H1 (cell line): ENCODE measurements around the gene C2orf81. TPM values are rescaled to one million over a fixed set of nuclear protein-coding genes. Genes with fewer than 3 reads are reported as not detected.

Experiments used
- CTCF ChIA-PET: fragments of 300-600 bp; sonication (Branson Sonifier 250); formaldehyde crosslinking; loops from one replicate; lab custom pipeline; 2021; ENCODE audit not compliant: partially characterized antibody; lab: Charles Lee
- POLR2A ChIA-PET: fragments of 300-600 bp; sonication (Branson Sonifier 250); formaldehyde crosslinking; loops from one replicate; lab custom pipeline; 2021; ENCODE audit warnings: inconsistent platforms; ENCODE audit not compliant: partially characterized antibody; lab: Charles Lee
- DNase-seq, 2 experiments: peaks; one replicate each; pipeline versions ENCODE4 v3.0.0 to v3.0.0-alpha.2; 2010 to 2022; ENCODE audit warnings: low spot score in 2 of 2, low read depth in 1 of 2, mixed read lengths in 1 of 2
- FAIRE-seq: peaks from 2 replicates; lab custom pipeline; 2011; peaks lifted over from hg19 to GRCh38; lab: Jason Lieb, UNC
- H2AFZ ChIP-seq: 2 replicates; pipeline ENCODE4 v1.8.1; 2012; ENCODE audit warnings: low read length, inconsistent platforms
- H2AK5ac ChIP-seq: 2 replicates; pipeline ENCODE4 v1.6.1; 2013; ENCODE audit warnings: low read depth, low read length
- H2BK120ac ChIP-seq: replicated peaks from 2 replicates; pipeline ENCODE3; 2013; ENCODE audit warnings: low read depth, low read length, inconsistent platforms
- H2BK12ac ChIP-seq: 2 replicates; pipeline ENCODE4 v1.6.1; 2013; ENCODE audit warnings: low read depth, low read length
- H2BK15ac ChIP-seq: 2 replicates; pipeline ENCODE4 v1.6.1; 2013; ENCODE audit warnings: low read length
- H2BK20ac ChIP-seq: 2 replicates; pipeline ENCODE4 v1.6.1; 2013; ENCODE audit warnings: low read length
- H2BK5ac ChIP-seq: 2 replicates; pipeline ENCODE4 v1.6.1; 2013; ENCODE audit warnings: low read depth, low read length
- H3K14ac ChIP-seq: 2 replicates; pipeline ENCODE4 v1.6.1; 2013; ENCODE audit warnings: inconsistent platforms; ENCODE audit not compliant: insufficient read length
- H3K18ac ChIP-seq: 2 replicates; pipeline ENCODE4 v1.6.1; 2013; ENCODE audit warnings: low read length; ENCODE audit errors: extremely low read depth
- H3K23ac ChIP-seq: 2 replicates; pipeline ENCODE4 v1.6.1; 2013; ENCODE audit warnings: inconsistent platforms; ENCODE audit not compliant: insufficient read length
- H3K23me2 ChIP-seq: 2 replicates; pipeline ENCODE4 v1.6.1; 2013; ENCODE audit warnings: low read depth, low read length
- H3K27ac ChIP-seq: 2 replicates; pipeline ENCODE4 v1.6.1; 2011; ENCODE audit warnings: low read depth, low read length, inconsistent platforms
- H3K27me3 ChIP-seq, 4 experiments: replicated peaks in 1 of 4; 1 replicate in 1 of 4; 2 replicates in 3 of 4; pipeline versions ENCODE4 v1.6.1 to v1.8.1; 2011 to 2013; ENCODE audit warnings: low read length in 3 of 4, mild to moderate bottlenecking in 3 of 4, inconsistent platforms in 2 of 4, mixed read lengths in 2 of 4, moderate library complexity in 1 of 4; ENCODE audit not compliant: control insufficient read depth in 3 of 4, insufficient read depth in 3 of 4; ENCODE audit errors: extremely low read depth in 1 of 4
- H3K36me3 ChIP-seq, 4 experiments: 2 replicates each; pipeline versions ENCODE4 v1.6.1 to v1.8.1; 2011 to 2013; ENCODE audit warnings: mild to moderate bottlenecking in 4 of 4, low read length in 3 of 4, moderate library complexity in 2 of 4, control low read depth in 1 of 4, inconsistent platforms in 1 of 4; ENCODE audit not compliant: insufficient read depth in 4 of 4, control insufficient read depth in 2 of 4
- H3K4ac ChIP-seq: replicated peaks from 2 replicates; pipeline ENCODE3; 2013; ENCODE audit warnings: low read length, low read depth, mixed read lengths, inconsistent platforms; ENCODE audit not compliant: insufficient read length
- H3K4me1 ChIP-seq, 4 experiments: replicated peaks in 1 of 4; 1 replicate in 1 of 4; 2 replicates in 3 of 4; pipeline versions ENCODE4 v1.6.1 to v1.8.1; 2011 to 2013; ENCODE audit warnings: low read length in 3 of 4, inconsistent platforms in 2 of 4, mixed read lengths in 1 of 4; ENCODE audit not compliant: insufficient read depth in 4 of 4, control insufficient read depth in 3 of 4
- H3K4me2 ChIP-seq, 2 experiments: 2 replicates each; pipeline versions ENCODE4 v1.6.1 to v1.8.1; 2011 to 2013; ENCODE audit warnings: low read depth in 2 of 2, low read length in 2 of 2, control low read depth in 1 of 2, inconsistent platforms in 1 of 2, mild to moderate bottlenecking in 1 of 2; ENCODE audit not compliant: insufficient read depth in 1 of 2
- H3K4me3 ChIP-seq, 4 experiments: fragments of 200-600, 300-600 bp in 1 of 4; sonication (generic), shearing (Covaris generic), sonication (Bioruptor Twin) in 1 of 4; 2 replicates each; pipeline versions ENCODE4 v1.5.1 to v1.8.1; 2011 to 2016; ENCODE audit warnings: low read length in 4 of 4, low read depth in 3 of 4, control low read depth in 2 of 4, inconsistent platforms in 2 of 4, mild to moderate bottlenecking in 2 of 4, mixed read lengths in 1 of 4, moderate library complexity in 1 of 4; ENCODE audit not compliant: insufficient read depth in 2 of 4; ENCODE audit errors: extremely low read depth in 1 of 4
- H3K56ac ChIP-seq: replicated peaks from 2 replicates; pipeline ENCODE3; 2013; ENCODE audit warnings: low read depth, mild to moderate bottlenecking, mixed read lengths, low read length, inconsistent platforms; ENCODE audit not compliant: insufficient read length
- H3K79me1 ChIP-seq: 2 replicates; pipeline ENCODE4 v1.6.1; 2013; ENCODE audit warnings: low read depth, low read length, control low read depth
- H3K79me2 ChIP-seq, 2 experiments: 2 replicates each; pipeline versions ENCODE4 v1.6.1 to v1.8.1; 2012 to 2013; ENCODE audit warnings: low read length in 2 of 2, mild to moderate bottlenecking in 2 of 2, inconsistent platforms in 1 of 2; ENCODE audit not compliant: insufficient read depth in 2 of 2, control insufficient read depth in 1 of 2
- H3K9ac ChIP-seq, 4 experiments: replicated peaks in 1 of 4; 1 replicate in 1 of 4; 2 replicates in 3 of 4; pipeline versions ENCODE4 v1.6.1 to v1.8.1; 2011 to 2013; ENCODE audit warnings: low read depth in 3 of 4, low read length in 3 of 4, control low read depth in 2 of 4, mild to moderate bottlenecking in 2 of 4, moderate library complexity in 2 of 4, inconsistent platforms in 1 of 4; ENCODE audit errors: extremely low read depth in 1 of 4
- H3K9me3 ChIP-seq, 2 experiments: 2 replicates each; pipeline versions ENCODE4 v1.6.1 to v1.8.1; 2012 to 2013; ENCODE audit warnings: mild to moderate bottlenecking in 2 of 2, moderate library complexity in 2 of 2, control low read depth in 1 of 2, inconsistent platforms in 1 of 2, low read depth in 1 of 2, low read length in 1 of 2, mixed read lengths in 1 of 2; ENCODE audit not compliant: insufficient read depth in 2 of 2
- H4K20me1 ChIP-seq, 2 experiments: replicated peaks in 1 of 2; 2 replicates each; pipeline versions ENCODE3 to v1.8.1; 2011 to 2013; ENCODE audit warnings: inconsistent platforms in 2 of 2, low read length in 2 of 2, mild to moderate bottlenecking in 1 of 2; ENCODE audit not compliant: insufficient read depth in 2 of 2, control insufficient read depth in 1 of 2
- H4K5ac ChIP-seq: 2 replicates; pipeline ENCODE4 v1.6.1; 2013; ENCODE audit warnings: low read length, low read depth, mixed read lengths, inconsistent platforms; ENCODE audit not compliant: insufficient read length
- H4K8ac ChIP-seq: 2 replicates; pipeline ENCODE4 v1.8.0; 2013; ENCODE audit warnings: mild to moderate bottlenecking, moderate library complexity, low read length, inconsistent platforms; ENCODE audit not compliant: insufficient read depth; ENCODE audit errors: extremely low read depth
- H4K91ac ChIP-seq: replicated peaks from 2 replicates; pipeline ENCODE3; 2013; ENCODE audit warnings: low read length, mixed read lengths, inconsistent platforms; ENCODE audit not compliant: insufficient read length
- ATF3 ChIP-seq: IDR thresholded peaks from 2 replicates; pipeline ENCODE4 v1.6.1; 2011; ENCODE audit warnings: low read depth, mild to moderate bottlenecking, low read length; ENCODE audit not compliant: insufficient read depth
- CBX5 ChIP-seq: fragments of 300-800, 300-1000 bp; sonication (generic); IDR thresholded peaks from 2 replicates; pipeline ENCODE4 v1.7.1; 2016; ENCODE audit warnings: antibody characterized with exemption, low read length, low read depth
- CBX8 ChIP-seq: fragments of 300-800, 300-1000 bp; sonication (generic); IDR thresholded peaks from 2 replicates; pipeline ENCODE4 v1.7.1; 2016; ENCODE audit warnings: low read depth, low read length, borderline replicate concordance
- MAX ChIP-seq: IDR thresholded peaks from 2 replicates; pipeline ENCODE4 v1.6.1; 2012; ENCODE audit warnings: inconsistent platforms
- RAD21 ChIP-seq, 2 experiments: IDR thresholded peaks in 1 of 2; conservative IDR thresholded peaks in 1 of 2; 2 replicates each; pipeline ENCODE4 v1.6.1; 2011; ENCODE audit warnings: low read depth in 2 of 2, low read length in 2 of 2, improper control_type of control experiment in 1 of 2, inconsistent platforms in 1 of 2, mild to moderate bottlenecking in 1 of 2, moderate library complexity in 1 of 2
- RBBP5 ChIP-seq: IDR thresholded peaks from 2 replicates; pipeline ENCODE4 v1.7.1; 2012; ENCODE audit warnings: low read depth, mild to moderate bottlenecking, inconsistent platforms, low read length, moderate library complexity, borderline replicate concordance
- RNF2 ChIP-seq: fragments of 200-900, 300-1000 bp; sonication (generic); IDR thresholded peaks from 2 replicates; pipeline ENCODE4 v1.7.1; 2016; ENCODE audit warnings: borderline replicate concordance, low read depth, mild to moderate bottlenecking, antibody characterized with exemption, low read length; ENCODE audit not compliant: poor library complexity, severe bottlenecking; ENCODE audit errors: missing control alignments
- SAP30 ChIP-seq: fragments of 300-600 bp; sonication (generic); IDR thresholded peaks from 2 replicates; pipeline ENCODE4 v1.7.1; 2012; ENCODE audit warnings: low read length, moderate library complexity, mild to moderate bottlenecking, inconsistent platforms; ENCODE audit not compliant: insufficient read depth, insufficient replicate concordance
- SIX5 ChIP-seq: IDR thresholded peaks from 2 replicates; pipeline ENCODE4 v1.6.1; 2011; ENCODE audit warnings: mild to moderate bottlenecking, low read depth, low read length
- SP1 ChIP-seq: IDR thresholded peaks from 2 replicates; pipeline ENCODE4 v1.6.1; 2011; ENCODE audit warnings: low read depth, low read length
- SP4 ChIP-seq: IDR thresholded peaks from 2 replicates; pipeline ENCODE4 v1.6.1; 2012; ENCODE audit warnings: low read length, inconsistent platforms
- TEAD4 ChIP-seq: IDR thresholded peaks from 2 replicates; pipeline ENCODE4 v1.6.1; 2012; ENCODE audit warnings: low read depth, low read length, inconsistent platforms, mixed read lengths
- WGBS, 2 experiments: shearing (Covaris generic) in 1 of 2; methylation state at CpG; one replicate each; pipeline versions ENCODE4 v1.1.6 to v1.1.7; 2013 to 2015; ENCODE audit warnings: low lambda C conversion rate in 2 of 2, mixed read lengths in 2 of 2, inconsistent platforms in 1 of 2, low coverage in 1 of 2, missing lambda C conversion rate in 1 of 2; ENCODE audit not compliant: insufficient replicate concordance in 2 of 2, insufficient coverage in 1 of 2, insufficient read length in 1 of 2; ENCODE audit errors: extremely low coverage in 1 of 2, missing lambda C conversion rate in 1 of 2; 5-methylcytosine and 5-hydroxymethylcytosine counted together
- polyA plus RNA-seq, 7 experiments: library from polyadenylated mRNA; depleted of rRNA in 3 of 7; stranded (reverse) in 5 of 7; unstranded in 2 of 7; fragments of >200 nt in 5 of 7; fragments of 200-250 nt in 2 of 7; gene quantifications; 1 replicate in 5 of 7; 2 replicates in 1 of 7; 4 replicates in 1 of 7; pipeline versions ENCODE4 v1.2.1 to v1.2.3, GENCODE V29; 2011 to 2013; ENCODE audit warnings: missing spikeins in 2 of 7, mixed read lengths in 2 of 7
- total RNA-seq: library from RNA; stranded (reverse); fragmentation: NEBNext Ultra II Directional; extraction: Animal tissue kit (Norgen Biotek cat#: 25700); gene quantifications from 2 replicates; pipeline ENCODE4 v1.2.1, GENCODE V29; 2021

Gene C2orf81
- total and polyA plus RNA-seq, 2 of the 8 experiments (the other 6 are each of a cell fraction or from before 2014, with no cell fraction given), result 1.6 to 3.3 TPM

GRCh38 chr2:74428675-74429074 is 7.3 kb upstream of the C2orf81 start:
- Histone ChIP-seq H3K36me3 (peaks cover 20 to 78% (median 58%) of the 10 kb centered on the region in 4 experiments), H3K4ac (no peak overlapping the region), H3K4me1 (0 out of 7 replicates have a peak, but pooled peaks cover 0 to 2% (median 0%) of the 10 kb centered on the region in 4 experiments), H3K27me3 (no peaks in the 10 kb centered on the region), H3K4me2 (no peak overlapping the region), H3K9ac (no peak overlapping the region), H2AK5ac (no peak overlapping the region), H3K79me2 (peaks cover 0 to under 1% of the 10 kb centered on the region in 2 experiments; a peak in 1 of 4 replicates), H3K56ac (no peak overlapping the region), H2BK5ac (no peak overlapping the region), H3K18ac (no peak overlapping the region), H2AFZ (no peak overlapping the region), H3K23ac (no peak overlapping the region), H2BK15ac (no peak overlapping the region), H3K23me2 (no peaks in the 10 kb centered on the region), H3K27ac (no peak overlapping the region), H4K5ac (no peak overlapping the region), H2BK12ac (no peak overlapping the region), H4K20me1 (peaks cover 4 to 24% of the 10 kb centered on the region in 2 experiments), H3K14ac (no peak overlapping the region), H3K9me3 (no peaks in the 10 kb centered on the region), H2BK20ac (no peak overlapping the region), H3K79me1 (peaks cover 4% of the 10 kb centered on the region; the same call in 1 of the 2 replicates), H2BK120ac (no peak overlapping the region), H4K91ac (no peak overlapping the region), H3K4me3 (no peak overlapping the region), H4K8ac (no peak overlapping the region)
- ChIA-PET POLR2A (interaction anchor here (0.7 to 5.5 kb wide), 7 partner anchors 8 to 68 kb away, joined by 3 to 42 read pairs (median 4); partner anchors contain the start of gene WBP1), CTCF (interaction anchor here (0.7 to 2.7 kb wide), 5 partner anchors 23 to 179 kb away, joined by 3 to 9 read pairs (median 3); no protein-coding TSS in a partner anchor)
- DNase-seq, result no peak
- FAIRE-seq, result no peak
- 93% methylated on average over 3 of the region's 5 CpGs; no CpG with 5 or more reads in 1 of the 2 experiments for WGBS, 2 experiments
- TF ChIP-seq CBX8 (no peak), SIX5 (no peak), ATF3 (no peak), SP4 (no peak), CBX5 (no peak), RBBP5 (no peak), RAD21 (IDR thresholded peaks at IDR 0.05 in 1 of 2, conservative IDR thresholded peaks at IDR 0.05 in 1 of 2; ENCODE audit: low read depth in 2 of 2, low read length in 2 of 2) (no peak), MAX (no peak), SAP30 (no peak), TEAD4 (no peak), SP1 (no peak), RNF2 (no peak)
